HEK293 (cell line): ENCODE data around the gene RAB7B.

Experiments used
- CTCF ChIA-PET: fragments of 350-600 bp; formaldehyde crosslinking; extraction: SDS; loops from one replicate; lab custom pipeline; 2021; ENCODE audit warnings: antibody characterized with exemption; lab: Yijun Ruan, JAX
- POLR2A ChIA-PET: fragments of 300-600 bp; formaldehyde crosslinking; extraction: SDS; loops from one replicate; lab custom pipeline; 2020; ENCODE audit warnings: antibody characterized with exemption, inconsistent platforms; lab: Yijun Ruan, JAX
- H3K27ac ChIP-seq: fragments of 200-500 bp; sonication (Bioruptor generic); 2 replicates; pipeline ENCODE4 v1.5.1; 2014; ENCODE audit warnings: low read depth, low read length, control low read depth, inconsistent platforms; ENCODE audit errors: extremely low read depth
- H3K36me3 ChIP-seq, 2 experiments: fragments of 200-500 bp in 1 of 2; sonication (Bioruptor generic) in 1 of 2; 1 replicate in 1 of 2; 2 replicates in 1 of 2; pipeline ENCODE4 v1.5.1; 2014 to 2017; ENCODE audit warnings: inconsistent platforms in 2 of 2, low read length in 2 of 2; ENCODE audit not compliant: control insufficient read depth in 2 of 2, insufficient read depth in 1 of 2
- H3K4me1 ChIP-seq: fragments of 200-500 bp; sonication (Bioruptor generic); 2 replicates; pipeline ENCODE4 v1.5.1; 2014; ENCODE audit warnings: mild to moderate bottlenecking, low read length, inconsistent platforms; ENCODE audit not compliant: control insufficient read depth, insufficient read depth
- H3K4me3 ChIP-seq: 2 replicates; pipeline ENCODE4 v1.5.1; 2011; ENCODE audit warnings: low read depth, mild to moderate bottlenecking, control low read depth, low read length, moderate library complexity
- H3K9me3 ChIP-seq: fragments of 200-500 bp; sonication (Bioruptor generic); 2 replicates; pipeline ENCODE4 v1.5.1; 2014; ENCODE audit warnings: low read depth, low read length, inconsistent platforms; ENCODE audit not compliant: control insufficient read depth, insufficient read depth
- ATF2 ChIP-seq: fragments of 450-650 bp; formaldehyde crosslinking; IDR thresholded peaks from 2 replicates; pipeline ENCODE4 v1.5.1; 2016; ENCODE audit warnings: missing biosample characterization, missing genetic modification characterization, low read depth
- GLIS1 ChIP-seq: fragments of 450-650 bp; formaldehyde crosslinking; IDR thresholded peaks from 2 replicates; pipeline ENCODE4 v1.5.1; 2016; ENCODE audit warnings: missing biosample characterization, missing genetic modification characterization
- KLF17 ChIP-seq: fragments of 450-650 bp; formaldehyde crosslinking; IDR thresholded peaks from 2 replicates; pipeline ENCODE4 v1.5.1; 2016; ENCODE audit warnings: missing biosample characterization, missing genetic modification characterization
- SP3 ChIP-seq: fragments of 450-650 bp; formaldehyde crosslinking; IDR thresholded peaks from 2 replicates; pipeline ENCODE4 v1.5.1; 2016; ENCODE audit warnings: missing biosample characterization, missing genetic modification characterization
- SP7 ChIP-seq: fragments of 450-650 bp; formaldehyde crosslinking; IDR thresholded peaks from 2 replicates; pipeline ENCODE4 v1.5.1; 2016; ENCODE audit warnings: missing biosample characterization, missing genetic modification characterization
- ZBTB21 ChIP-seq: fragments of 450-650 bp; formaldehyde crosslinking; IDR thresholded peaks from 2 replicates; pipeline ENCODE4 v1.5.1; 2017; ENCODE audit warnings: missing biosample characterization, missing genetic modification characterization
- ZFP69B ChIP-seq: fragments of 450-650 bp; formaldehyde crosslinking; IDR thresholded peaks from 2 replicates; pipeline ENCODE4 v1.5.1; 2016; ENCODE audit warnings: missing biosample characterization, missing genetic modification characterization
- ZNF112 ChIP-seq: fragments of 450-650 bp; formaldehyde crosslinking; IDR thresholded peaks from 2 replicates; pipeline ENCODE4 v1.5.0; 2017; ENCODE audit warnings: missing biosample characterization, missing genetic modification characterization
- ZNF114 ChIP-seq: fragments of 450-650 bp; formaldehyde crosslinking; IDR thresholded peaks from 2 replicates; pipeline ENCODE4 v1.5.0; 2017; ENCODE audit warnings: missing biosample characterization, missing genetic modification characterization
- ZNF274 ChIP-seq, 2 experiments: fragments of 200-500 bp in 1 of 2; fragments of 450-650 bp in 1 of 2; sonication (Bioruptor generic) in 1 of 2; formaldehyde crosslinking in 1 of 2; IDR thresholded peaks; 2 replicates each; pipeline versions ENCODE4 v1.5.1 to v1.6.1; 2014 to 2016; ENCODE audit warnings: borderline replicate concordance in 1 of 2, inconsistent platforms in 1 of 2, low read length in 1 of 2, missing biosample characterization in 1 of 2, missing genetic modification characterization in 1 of 2
- ZNF394 ChIP-seq: fragments of 450-650 bp; formaldehyde crosslinking; IDR thresholded peaks from 2 replicates; pipeline ENCODE4 v1.5.1; 2016; ENCODE audit warnings: missing biosample characterization, missing genetic modification characterization, mild to moderate bottlenecking, moderate library complexity, borderline replicate concordance
- ZNF529 ChIP-seq: fragments of 450-650 bp; formaldehyde crosslinking; IDR thresholded peaks from 2 replicates; pipeline ENCODE4 v1.5.1; 2017; ENCODE audit warnings: missing genetic modification characterization, missing biosample characterization; ENCODE audit not compliant: insufficient replicate concordance
- ZNF629 ChIP-seq: fragments of 450-650 bp; formaldehyde crosslinking; IDR thresholded peaks from 2 replicates; pipeline ENCODE4 v1.5.1; 2017; ENCODE audit warnings: missing biosample characterization, missing genetic modification characterization
- ZNF658 ChIP-seq: fragments of 450-650 bp; formaldehyde crosslinking; IDR thresholded peaks from 2 replicates; pipeline ENCODE4; 2016; ENCODE audit warnings: missing biosample characterization, missing genetic modification characterization
- ZNF664 ChIP-seq: fragments of 450-650 bp; formaldehyde crosslinking; IDR thresholded peaks from 2 replicates; pipeline ENCODE4 v1.5.1; 2016; ENCODE audit warnings: missing biosample characterization, missing genetic modification characterization
- ZNF777 ChIP-seq: fragments of 450-650 bp; formaldehyde crosslinking; IDR thresholded peaks from 2 replicates; pipeline ENCODE4 v1.5.1; 2017; ENCODE audit warnings: missing biosample characterization, missing genetic modification characterization, borderline replicate concordance
- ZNF843 ChIP-seq: fragments of 450-650 bp; formaldehyde crosslinking; IDR thresholded peaks from 2 replicates; pipeline ENCODE4 v1.5.1; 2016; ENCODE audit warnings: missing biosample characterization, missing genetic modification characterization
- ZSCAN16 ChIP-seq: fragments of 450-650 bp; formaldehyde crosslinking; IDR thresholded peaks from 2 replicates; pipeline ENCODE4 v1.5.1; 2016; ENCODE audit warnings: missing biosample characterization, missing genetic modification characterization

Gene RAB7B

GRCh38 chr1:205981257-205981656 is 21.9 kb downstream of the RAB7B start:
- no peak overlapping the region for H3K4me3 ChIP-seq
- CTCF ChIA-PET = interaction anchor here (0.6 to 8.0 kb wide), 4 partner anchors 62 to 191 kb away, joined by 3 to 527 read pairs (median 153); no protein-coding TSS in a partner anchor
- TF ChIP-seq ZSCAN16 (tag by site-specific recombination) (peak; percentile 100), ZNF777 (tag by site-specific recombination) (no peak), ZNF664 (tag by site-specific recombination) (peak; percentile 90)
- POLR2A ChIA-PET = no interaction called here
- H3K36me3 ChIP-seq = no peaks in the 10 kb centered on the region
- H3K9me3 ChIP-seq = no peaks in the 10 kb centered on the region
- no peaks in the 10 kb centered on the region for H3K4me1 ChIP-seq
- no peak overlapping the region for H3K27ac ChIP-seq

GRCh38 chr1:205980237-205980870 is 22.8 kb downstream of the RAB7B start:
- ChIA-PET CTCF (interaction anchor here (0.6 to 8.0 kb wide), 9 partner anchors 51 to 321 kb away, joined by 3 to 527 read pairs (median 4); no protein-coding TSS in a partner anchor), POLR2A (no interaction called here)
- H3K9me3 ChIP-seq = no peaks in the 10 kb centered on the region
- no peaks in the 10 kb centered on the region for H3K4me1 ChIP-seq
- no peak overlapping the region for H3K27ac ChIP-seq
- peak; percentile 47; the same call in 1 of the 2 replicates for TF ChIP-seq ZNF629 (tag by site-specific recombination)
- no peak for TF ChIP-seq KLF17
- peak; percentile 47; the same call in 1 of the 2 replicates for TF ChIP-seq SP7
- no peak for TF ChIP-seq ZNF394 (tag by site-specific recombination)
- TF ChIP-seq ZNF843 (tag by site-specific recombination) = no peak
- peak; percentile 76 for TF ChIP-seq ATF2 (tag by site-specific recombination)
- TF ChIP-seq ZBTB21 (tag by site-specific recombination) = peak; percentile 69
- H3K4me3 ChIP-seq = no peak overlapping the region
- H3K36me3 ChIP-seq = no peaks in the 10 kb centered on the region

GRCh38 chr1:205979301-205979700 is 23.9 kb downstream of the RAB7B start:
- CTCF ChIA-PET = interaction anchor here (0.9 to 6.2 kb wide), 6 partner anchors 11 to 320 kb away, joined by 3 to 527 read pairs (median 24); no protein-coding TSS in a partner anchor
- Histone ChIP-seq H3K27ac (no peak overlapping the region), H3K4me1 (no peaks in the 10 kb centered on the region), H3K4me3 (no peak overlapping the region), H3K36me3 (no peaks in the 10 kb centered on the region), H3K9me3 (no peaks in the 10 kb centered on the region)
- POLR2A ChIA-PET = no interaction called here
- TF ChIP-seq ZNF529 (tag by site-specific recombination) = no peak
- TF ChIP-seq SP3 = no peak
- TF ChIP-seq ZNF658 (tag by site-specific recombination) = no peak
- no peak for TF ChIP-seq ZNF112 (tag by site-specific recombination)
- TF ChIP-seq ZFP69B = no peak
- TF ChIP-seq ZNF114 (tag by site-specific recombination) = no peak
- TF ChIP-seq ZNF274 (IDR thresholded peaks at IDR 0.05; ENCODE audit: low read length) = no peak
- TF ChIP-seq ZNF274 (tag by site-specific recombination; IDR thresholded peaks at IDR 0.05; ENCODE audit: borderline replicate concordance) = no peak
- TF ChIP-seq GLIS1 (tag by site-specific recombination) = no peak
